ENCODE results near the gene TMEM255B.

TMEM255B gene

GRCh38 chr13:113796211-113796963, 37.4 kb downstream of the TMEM255B start:
- H3K4me3 ChIP-seq (replicated peaks; ENCODE audit: low read depth, low read length) = no peak overlapping the region
- TF ChIP-seq, protein P1, sequence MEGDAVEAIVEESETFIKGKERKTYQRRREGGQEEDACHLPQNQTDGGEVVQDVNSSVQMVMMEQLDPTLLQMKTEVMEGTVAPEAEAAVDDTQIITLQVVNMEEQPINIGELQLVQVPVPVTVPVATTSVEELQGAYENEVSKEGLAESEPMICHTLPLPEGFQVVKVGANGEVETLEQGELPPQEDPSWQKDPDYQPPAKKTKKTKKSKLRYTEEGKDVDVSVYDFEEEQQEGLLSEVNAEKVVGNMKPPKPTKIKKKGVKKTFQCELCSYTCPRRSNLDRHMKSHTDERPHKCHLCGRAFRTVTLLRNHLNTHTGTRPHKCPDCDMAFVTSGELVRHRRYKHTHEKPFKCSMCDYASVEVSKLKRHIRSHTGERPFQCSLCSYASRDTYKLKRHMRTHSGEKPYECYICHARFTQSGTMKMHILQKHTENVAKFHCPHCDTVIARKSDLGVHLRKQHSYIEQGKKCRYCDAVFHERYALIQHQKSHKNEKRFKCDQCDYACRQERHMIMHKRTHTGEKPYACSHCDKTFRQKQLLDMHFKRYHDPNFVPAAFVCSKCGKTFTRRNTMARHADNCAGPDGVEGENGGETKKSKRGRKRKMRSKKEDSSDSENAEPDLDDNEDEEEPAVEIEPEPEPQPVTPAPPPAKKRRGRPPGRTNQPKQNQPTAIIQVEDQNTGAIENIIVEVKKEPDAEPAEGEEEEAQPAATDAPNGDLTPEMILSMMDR (IDR thresholded peaks at IDR 0.05; ENCODE audit: low read length, missing control alignments) = no peak
- no peak for DNase-seq (ENCODE audit: low read depth)

GRCh38 chr13:113796964-113797676, 38.1 kb downstream of the TMEM255B start:
- TF ChIP-seq, protein P1 (IDR thresholded peaks at IDR 0.05; ENCODE audit: low read length, missing control alignments) = no peak
- DNase-seq (ENCODE audit: low read depth) = no peak
- no peak overlapping the region for H3K4me3 ChIP-seq (replicated peaks; ENCODE audit: low read depth, low read length)

- H3K4me3 ChIP-seq (replicated peaks; ENCODE audit: low read depth, low read length) = no peak overlapping the region
- TF ChIP-seq, protein P1 (IDR thresholded peaks at IDR 0.05; ENCODE audit: low read length, missing control alignments) = no peak
Observed at GRCh38 chr13:113798200-113798811, 39.3 kb downstream of the TMEM255B start.

GRCh38 chr13:113800576-113800926, 41.5 kb downstream of the TMEM255B start:
- TF ChIP-seq, protein P1 (IDR thresholded peaks at IDR 0.05; ENCODE audit: low read length, missing control alignments) = no peak
- H3K4me3 ChIP-seq (replicated peaks; ENCODE audit: low read depth, low read length) = no peak overlapping the region
- no peak for DNase-seq (ENCODE audit: low read depth)

More at GRCh38 chr13:113798200-113798811, 39.3 kb downstream of the TMEM255B start:
- no peak for DNase-seq (ENCODE audit: low read depth)

DNA sequence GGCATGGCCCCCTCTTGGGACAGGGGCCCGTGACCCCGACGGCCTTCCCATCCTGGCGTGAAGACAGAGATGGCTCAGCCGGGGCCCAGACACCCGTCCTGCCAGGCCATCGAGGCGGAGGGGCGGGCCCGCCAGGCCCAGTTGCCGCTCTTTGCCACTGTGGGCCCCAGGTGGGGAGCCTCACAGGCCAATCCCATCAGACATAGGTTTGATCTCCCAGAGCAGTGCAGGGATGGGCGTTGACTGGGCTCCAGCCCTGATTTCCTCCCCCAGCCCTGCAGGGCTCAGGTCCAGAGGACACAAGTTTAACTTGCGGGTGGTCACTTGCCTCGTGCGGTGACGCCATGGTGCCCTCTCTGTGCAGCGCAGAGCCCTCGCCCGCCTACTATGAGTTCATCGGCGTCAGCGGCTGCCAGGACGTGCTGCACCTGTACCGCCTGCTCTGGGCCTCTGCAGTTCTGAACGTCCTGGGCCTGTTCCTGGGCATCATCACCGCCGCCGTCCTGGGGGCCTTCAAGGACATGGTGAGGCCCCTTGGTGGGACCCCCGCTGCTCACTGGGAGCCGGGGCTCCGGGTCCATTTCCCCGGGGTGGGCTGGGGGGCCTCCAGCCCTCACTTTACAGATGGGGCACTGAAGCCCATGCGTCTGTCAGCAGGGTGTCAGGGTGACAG, 42.4 kb downstream of the TMEM255B start:
- H3K4me3 ChIP-seq (replicated peaks; ENCODE audit: low read depth, low read length) = no peak overlapping the region
- TF ChIP-seq, protein P1 (IDR thresholded peaks at IDR 0.05; ENCODE audit: low read length, missing control alignments) = no peak
- no peak for DNase-seq (ENCODE audit: low read depth)

DNA sequence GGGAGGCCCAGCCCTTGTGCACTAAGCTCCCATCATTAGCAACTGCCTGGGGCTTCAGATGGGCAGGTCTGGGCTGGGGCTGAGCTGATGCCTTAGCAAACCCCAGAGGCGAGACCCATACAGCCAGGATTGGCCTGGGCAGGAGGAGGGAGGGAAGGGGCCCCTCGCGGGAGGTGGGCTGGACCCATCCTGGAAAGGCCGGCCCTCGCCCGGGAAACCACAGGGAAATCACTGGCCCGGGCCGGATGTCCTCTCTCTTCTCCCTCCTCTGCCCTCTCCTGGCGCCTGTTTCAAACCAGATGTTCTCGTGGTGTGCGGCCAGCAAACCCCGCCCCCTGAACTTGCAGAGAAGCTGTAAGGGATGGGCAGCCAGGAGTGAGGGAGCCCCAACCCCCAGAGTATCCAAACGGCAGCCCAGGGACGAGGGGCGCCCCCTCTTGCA, 43.1 kb downstream of the TMEM255B start:
- DNase-seq (ENCODE audit: low read depth) = peak; percentile 73
- TF ChIP-seq, protein P1 (IDR thresholded peaks at IDR 0.05; ENCODE audit: low read length, missing control alignments) = peak; percentile 11

More for the DNA sequence above, 43.1 kb downstream of the TMEM255B start:
- H3K4me3 ChIP-seq (replicated peaks; ENCODE audit: low read depth, low read length) = no peak overlapping the region

Measured in fibroblast of pulmonary artery (primary cell).